ENCODE measurements around the gene CHRM2. TPM values are rescaled to one million over a fixed set of nuclear protein-coding genes. Genes with fewer than 3 reads are reported as not detected.

CHRM2 gene
- polyA plus RNA-seq, 1 of the 3 experiments (the other 2 are of a cell fraction) = 0.23 TPM

DNA sequence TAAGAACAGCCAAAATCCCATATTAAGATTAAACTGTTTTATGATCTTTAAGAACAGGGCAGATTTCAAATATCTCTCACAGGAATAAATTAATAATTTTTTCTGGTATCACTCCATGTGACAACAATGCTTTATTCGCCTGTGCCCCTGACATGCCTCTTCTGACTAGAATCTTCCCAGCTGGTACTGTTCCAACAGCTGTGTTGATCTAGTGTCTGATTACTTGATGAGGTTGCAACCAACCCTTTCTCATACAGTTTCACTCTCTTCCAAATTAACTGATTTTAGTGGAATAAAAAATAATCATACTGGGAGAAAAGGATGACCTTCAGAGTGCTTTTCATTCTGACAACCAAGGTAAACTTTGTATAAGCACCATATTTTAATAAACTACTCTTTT lies 151.9 kb downstream of the CHRM2 start:
- Histone ChIP-seq H4K20me1 (ENCODE audit: insufficient read depth) (no peaks in the 10 kb centered on the region), H3K36me3 (replicated peaks in 1 of 2; ENCODE audit: control insufficient read depth in 1 of 2, insufficient read depth in 2 of 2, low read length in 1 of 2) (no peaks in the 10 kb centered on the region), H3K4me2 (no peak overlapping the region), H3K9me3 (no peaks in the 10 kb centered on the region), H3K79me2 (ENCODE audit: insufficient read depth) (no peaks in the 10 kb centered on the region), H3K27ac (ENCODE audit: low read depth in 2 of 2, low read length in 1 of 2) (no peak overlapping the region), H3F3A (replicated peaks; ENCODE audit: insufficient read depth) (no peaks in the 10 kb centered on the region), H3K9ac (no peak overlapping the region), H3K4me3 (ENCODE audit: low read depth in 2 of 2, low read length in 1 of 2) (no peak overlapping the region), H3K4me1 (ENCODE audit: control insufficient read depth in 1 of 2, insufficient read depth in 2 of 2, low read depth in 1 of 2, low read length in 1 of 2) (no peaks in the 10 kb centered on the region), H2AFZ (ENCODE audit: low read depth) (no peak overlapping the region), H3K27me3 (ENCODE audit: insufficient read depth) (no peaks in the 10 kb centered on the region), H3K9me2 (no peaks in the 10 kb centered on the region)
- DNase-seq = no peak
- ChIA-PET CTCF (no interaction called here), POLR2A (no interaction called here)
- TF ChIP-seq, protein P1, sequence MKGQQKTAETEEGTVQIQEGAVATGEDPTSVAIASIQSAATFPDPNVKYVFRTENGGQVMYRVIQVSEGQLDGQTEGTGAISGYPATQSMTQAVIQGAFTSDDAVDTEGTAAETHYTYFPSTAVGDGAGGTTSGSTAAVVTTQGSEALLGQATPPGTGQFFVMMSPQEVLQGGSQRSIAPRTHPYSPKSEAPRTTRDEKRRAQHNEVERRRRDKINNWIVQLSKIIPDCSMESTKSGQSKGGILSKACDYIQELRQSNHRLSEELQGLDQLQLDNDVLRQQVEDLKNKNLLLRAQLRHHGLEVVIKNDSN (IDR thresholded peaks at IDR 0.05; ENCODE audit: borderline replicate concordance, low read depth) = no peak
- TF ChIP-seq ELF1 (IDR thresholded peaks at IDR 0.05) = no peak
- no peak for TF ChIP-seq RXRA (IDR thresholded peaks at IDR 0.05; ENCODE audit: borderline replicate concordance, low read depth)
- TF ChIP-seq, protein P2, sequence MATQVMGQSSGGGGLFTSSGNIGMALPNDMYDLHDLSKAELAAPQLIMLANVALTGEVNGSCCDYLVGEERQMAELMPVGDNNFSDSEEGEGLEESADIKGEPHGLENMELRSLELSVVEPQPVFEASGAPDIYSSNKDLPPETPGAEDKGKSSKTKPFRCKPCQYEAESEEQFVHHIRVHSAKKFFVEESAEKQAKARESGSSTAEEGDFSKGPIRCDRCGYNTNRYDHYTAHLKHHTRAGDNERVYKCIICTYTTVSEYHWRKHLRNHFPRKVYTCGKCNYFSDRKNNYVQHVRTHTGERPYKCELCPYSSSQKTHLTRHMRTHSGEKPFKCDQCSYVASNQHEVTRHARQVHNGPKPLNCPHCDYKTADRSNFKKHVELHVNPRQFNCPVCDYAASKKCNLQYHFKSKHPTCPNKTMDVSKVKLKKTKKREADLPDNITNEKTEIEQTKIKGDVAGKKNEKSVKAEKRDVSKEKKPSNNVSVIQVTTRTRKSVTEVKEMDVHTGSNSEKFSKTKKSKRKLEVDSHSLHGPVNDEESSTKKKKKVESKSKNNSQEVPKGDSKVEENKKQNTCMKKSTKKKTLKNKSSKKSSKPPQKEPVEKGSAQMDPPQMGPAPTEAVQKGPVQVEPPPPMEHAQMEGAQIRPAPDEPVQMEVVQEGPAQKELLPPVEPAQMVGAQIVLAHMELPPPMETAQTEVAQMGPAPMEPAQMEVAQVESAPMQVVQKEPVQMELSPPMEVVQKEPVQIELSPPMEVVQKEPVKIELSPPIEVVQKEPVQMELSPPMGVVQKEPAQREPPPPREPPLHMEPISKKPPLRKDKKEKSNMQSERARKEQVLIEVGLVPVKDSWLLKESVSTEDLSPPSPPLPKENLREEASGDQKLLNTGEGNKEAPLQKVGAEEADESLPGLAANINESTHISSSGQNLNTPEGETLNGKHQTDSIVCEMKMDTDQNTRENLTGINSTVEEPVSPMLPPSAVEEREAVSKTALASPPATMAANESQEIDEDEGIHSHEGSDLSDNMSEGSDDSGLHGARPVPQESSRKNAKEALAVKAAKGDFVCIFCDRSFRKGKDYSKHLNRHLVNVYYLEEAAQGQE (IDR thresholded peaks at IDR 0.05; ENCODE audit: low read depth, low read length) = no peak
- no peak for TF ChIP-seq TCF12 (IDR thresholded peaks at IDR 0.05)
- TF ChIP-seq FOSL2 (IDR thresholded peaks at IDR 0.05; ENCODE audit: borderline replicate concordance, low read depth) = no peak
- TF ChIP-seq EP300 (IDR thresholded peaks at IDR 0.05; ENCODE audit: borderline replicate concordance in 1 of 2, low read depth in 1 of 2, low read length in 1 of 2) = no peak
- TF ChIP-seq, protein P3, sequence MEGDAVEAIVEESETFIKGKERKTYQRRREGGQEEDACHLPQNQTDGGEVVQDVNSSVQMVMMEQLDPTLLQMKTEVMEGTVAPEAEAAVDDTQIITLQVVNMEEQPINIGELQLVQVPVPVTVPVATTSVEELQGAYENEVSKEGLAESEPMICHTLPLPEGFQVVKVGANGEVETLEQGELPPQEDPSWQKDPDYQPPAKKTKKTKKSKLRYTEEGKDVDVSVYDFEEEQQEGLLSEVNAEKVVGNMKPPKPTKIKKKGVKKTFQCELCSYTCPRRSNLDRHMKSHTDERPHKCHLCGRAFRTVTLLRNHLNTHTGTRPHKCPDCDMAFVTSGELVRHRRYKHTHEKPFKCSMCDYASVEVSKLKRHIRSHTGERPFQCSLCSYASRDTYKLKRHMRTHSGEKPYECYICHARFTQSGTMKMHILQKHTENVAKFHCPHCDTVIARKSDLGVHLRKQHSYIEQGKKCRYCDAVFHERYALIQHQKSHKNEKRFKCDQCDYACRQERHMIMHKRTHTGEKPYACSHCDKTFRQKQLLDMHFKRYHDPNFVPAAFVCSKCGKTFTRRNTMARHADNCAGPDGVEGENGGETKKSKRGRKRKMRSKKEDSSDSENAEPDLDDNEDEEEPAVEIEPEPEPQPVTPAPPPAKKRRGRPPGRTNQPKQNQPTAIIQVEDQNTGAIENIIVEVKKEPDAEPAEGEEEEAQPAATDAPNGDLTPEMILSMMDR (IDR thresholded peaks at IDR 0.05) = no peak
- TF ChIP-seq SMC3 (IDR thresholded peaks at IDR 0.05; ENCODE audit: low read depth, low read length) = no peak
- TF ChIP-seq YY1 (IDR thresholded peaks at IDR 0.05; ENCODE audit: low read depth) = no peak
- TF ChIP-seq, protein P4, sequence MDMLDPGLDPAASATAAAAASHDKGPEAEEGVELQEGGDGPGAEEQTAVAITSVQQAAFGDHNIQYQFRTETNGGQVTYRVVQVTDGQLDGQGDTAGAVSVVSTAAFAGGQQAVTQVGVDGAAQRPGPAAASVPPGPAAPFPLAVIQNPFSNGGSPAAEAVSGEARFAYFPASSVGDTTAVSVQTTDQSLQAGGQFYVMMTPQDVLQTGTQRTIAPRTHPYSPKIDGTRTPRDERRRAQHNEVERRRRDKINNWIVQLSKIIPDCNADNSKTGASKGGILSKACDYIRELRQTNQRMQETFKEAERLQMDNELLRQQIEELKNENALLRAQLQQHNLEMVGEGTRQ (IDR thresholded peaks at IDR 0.05; ENCODE audit: borderline replicate concordance, low read depth, low read length) = no peak
- TF ChIP-seq CHD2 (IDR thresholded peaks at IDR 0.05; ENCODE audit: low read length, partially characterized antibody) = no peak
- TF ChIP-seq NRF1 (IDR thresholded peaks at IDR 0.05; ENCODE audit: low read depth, low read length) = no peak
- no peak for TF ChIP-seq MXI1 (IDR thresholded peaks at IDR 0.05; ENCODE audit: low read depth, low read length)
- TF ChIP-seq FOXM1 (IDR thresholded peaks at IDR 0.05; ENCODE audit: low read depth) = no peak
- WGBS (ENCODE audit: low lambda C conversion rate) = 43% methylated on average over 1 of the region's 1 CpG
